HG02642 (cell line): ENCODE data around the gene DPH7.
"Not testable (repeated sequence)": the region's sequence is repeated elsewhere in the genome, so short reads cannot be mapped to it uniquely, and the experiment has no call there.

Experiments used
- ATAC-seq: cut with Tn5 transposase; IDR thresholded peaks from one replicate; pipeline ENCODE4 v1.9.1; 2021; ENCODE audit warnings: mild to moderate bottlenecking; ENCODE audit not compliant: unreplicated experiment, poor library complexity

DPH7 gene

GRCh38 chr9:137578518-137579258 is at the start of gene DPH7:
Gene DPH7, minus strand, starts transcription at chr9:137578925. Its CDS starts 148 bp downstream, at chr9:137578777.
- peak; percentile 87 for ATAC-seq

GRCh38 chr9:137627406-137627805 is 48.7 kb upstream of the DPH7 start:
- not testable (repeated sequence) for ATAC-seq

GRCh38 chr9:137626464-137626863 is 47.7 kb upstream of the DPH7 start:
- ATAC-seq, result no peak

- ATAC-seq, result not testable (repeated sequence)
These were observed 43.5 kb upstream of the DPH7 start for GRCh38 chr9:137622211-137622610.

GRCh38 chr9:137621131-137621757 is 42.5 kb upstream of the DPH7 start:
- ATAC-seq, result no peak

GRCh38 chr9:137620581-137620980 is 41.9 kb upstream of the DPH7 start:
- no peak for ATAC-seq

- no peak for ATAC-seq
These were observed 41.3 kb upstream of the DPH7 start for GRCh38 chr9:137620048-137620405.

- ATAC-seq, result peak; percentile 20
These were observed 40.7 kb upstream of the DPH7 start for GRCh38 chr9:137619240-137620047.

GRCh38 chr9:137618105-137619067 is 39.7 kb upstream of the DPH7 start, which contains the start of gene EHMT1:
Gene EHMT1, plus strand, starts transcription at chr9:137619005. Its CDS starts 24 bp downstream, at chr9:137619029.
- peak; percentile 74 for ATAC-seq

- no peak for ATAC-seq
These were observed 36.7 kb upstream of the DPH7 start for GRCh38 chr9:137615387-137615871.

GRCh38 chr9:137614631-137615386 is 36.1 kb upstream of the DPH7 start:
- ATAC-seq, result no peak

- ATAC-seq, result no peak
These were observed 35.2 kb upstream of the DPH7 start for GRCh38 chr9:137613738-137614523.

GRCh38 chr9:137613259-137613658 is 34.5 kb upstream of the DPH7 start:
- no peak for ATAC-seq

GRCh38 chr9:137612741-137613142 is 34.0 kb upstream of the DPH7 start:
- no peak for ATAC-seq

GRCh38 chr9:137611623-137612609 is 33.2 kb upstream of the DPH7 start:
- no peak for ATAC-seq

- ATAC-seq, result no peak
These were observed 32.2 kb upstream of the DPH7 start for GRCh38 chr9:137610944-137611343.
